HG03103 (cell line): ENCODE results near the gene SOX9.
"Not testable (repeated sequence)": the region's sequence is repeated elsewhere in the genome, so short reads cannot be mapped to it uniquely, and the experiment has no call there.

Experiments
- ATAC-seq: cut with Tn5 transposase; IDR thresholded peaks from one replicate; pipeline ENCODE4 v1.9.1; 2021; ENCODE audit warnings: low read depth; ENCODE audit not compliant: unreplicated experiment

Gene SOX9

GRCh38 chr17:72125226-72125651 lies 4.4 kb downstream of the SOX9 start:
- no peak for ATAC-seq

- no peak for ATAC-seq
Measured at GRCh38 chr17:72125742-72126141, 4.9 kb downstream of the SOX9 start.

DNA sequence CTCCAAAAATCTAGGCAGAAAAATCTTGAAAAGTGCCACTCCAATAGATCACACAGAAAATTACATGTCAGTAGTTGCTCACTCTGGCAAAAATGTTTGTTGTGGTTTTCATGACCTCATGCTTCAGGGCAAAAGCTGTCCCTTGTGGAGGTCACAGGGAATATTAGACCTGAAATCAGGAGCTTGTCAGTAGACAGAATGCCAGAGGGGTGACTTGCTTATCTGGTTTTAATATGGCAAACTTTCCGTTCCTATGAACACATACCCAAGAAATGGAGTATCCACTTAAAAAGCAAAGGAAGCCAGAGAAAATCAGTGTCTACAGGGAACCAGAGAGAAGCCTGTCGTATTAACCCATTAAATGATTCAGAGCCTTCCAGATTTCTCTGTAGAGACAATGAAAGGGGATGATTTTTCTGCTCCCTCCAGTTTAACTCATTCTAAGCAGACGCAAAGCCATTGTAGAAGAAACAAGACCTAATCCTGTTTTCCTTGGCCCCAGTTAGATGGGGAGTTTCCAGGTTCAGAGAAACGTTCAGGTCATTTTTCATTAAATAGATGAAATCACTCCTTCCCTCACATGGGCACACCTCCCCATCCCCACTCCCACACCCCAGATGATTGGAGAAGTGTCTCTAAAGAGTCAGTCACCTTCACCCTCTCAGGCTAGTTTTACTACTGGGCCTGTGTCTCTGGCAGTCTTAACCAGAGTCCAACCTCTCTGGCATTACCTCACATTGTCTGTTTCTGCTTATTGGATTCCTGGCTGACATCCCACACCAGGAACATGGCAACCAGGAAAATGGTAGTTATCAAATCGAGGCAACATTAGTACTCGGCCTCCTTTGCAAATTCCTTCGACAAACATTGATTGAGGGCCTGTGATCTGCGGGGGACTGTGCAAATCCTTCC lies 6.0 kb downstream of the SOX9 start:
- ATAC-seq, result no peak

- ATAC-seq, result no peak
Measured at GRCh38 chr17:72128039-72128438, 7.2 kb downstream of the SOX9 start.

DNA sequence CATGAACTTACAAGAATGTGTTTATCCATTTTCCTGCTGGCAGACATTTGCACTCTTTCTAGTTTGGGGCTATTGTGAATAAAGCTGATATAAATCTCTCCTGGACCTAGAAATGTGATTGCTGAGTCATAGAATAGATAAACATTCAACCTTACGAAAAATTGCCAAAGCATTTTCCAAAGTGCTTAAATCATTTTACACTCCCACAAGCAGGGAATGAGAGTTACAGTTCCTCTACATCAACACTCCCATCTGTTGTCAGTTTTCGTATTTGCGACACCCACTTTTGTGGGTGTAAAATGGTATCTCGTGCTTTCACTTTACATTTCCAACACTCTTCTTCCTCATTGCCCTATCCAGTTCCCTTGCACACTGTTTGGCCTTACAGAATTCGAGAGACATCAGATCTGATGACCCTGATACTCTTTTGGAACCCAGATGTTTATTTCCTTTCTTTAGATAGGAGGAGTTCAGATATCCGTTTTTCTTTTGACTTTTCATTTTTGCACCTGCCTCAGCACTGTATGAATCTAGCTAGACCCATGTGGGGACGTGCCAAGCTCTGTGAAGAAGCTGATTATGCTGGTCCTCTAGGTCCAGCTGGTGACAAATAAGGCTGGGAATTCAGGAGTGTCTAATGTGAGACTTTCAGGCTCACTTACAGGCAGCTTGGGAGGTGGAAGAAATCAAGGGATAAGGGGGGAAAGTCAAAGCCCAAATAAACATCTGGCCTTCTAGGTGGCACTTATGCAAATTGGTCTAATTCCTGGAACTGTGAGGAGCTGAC lies 14.0 kb downstream of the SOX9 start:
- no peak for ATAC-seq

- no peak for ATAC-seq
Measured at GRCh38 chr17:72135546-72136325, 14.9 kb downstream of the SOX9 start.

DNA sequence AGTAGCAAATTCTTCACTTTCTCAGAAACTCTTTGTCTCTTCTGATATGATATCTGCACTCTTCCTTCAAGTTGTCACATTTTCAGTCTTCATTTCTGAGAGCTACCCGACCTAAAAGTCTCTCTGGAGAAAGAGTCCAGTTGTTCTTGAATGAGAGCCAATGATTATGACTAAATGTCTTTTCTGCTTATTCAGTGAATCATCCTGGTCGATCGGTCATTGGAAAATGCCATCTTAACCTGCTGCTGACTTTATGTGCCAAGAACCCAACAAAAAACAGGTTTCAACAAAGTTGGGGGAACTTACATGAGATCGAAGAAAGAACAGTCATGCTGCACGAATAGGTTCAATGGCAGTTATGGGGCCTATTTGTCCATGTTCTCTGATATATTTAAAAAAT lies 15.9 kb downstream of the SOX9 start:
- no peak for ATAC-seq

DNA sequence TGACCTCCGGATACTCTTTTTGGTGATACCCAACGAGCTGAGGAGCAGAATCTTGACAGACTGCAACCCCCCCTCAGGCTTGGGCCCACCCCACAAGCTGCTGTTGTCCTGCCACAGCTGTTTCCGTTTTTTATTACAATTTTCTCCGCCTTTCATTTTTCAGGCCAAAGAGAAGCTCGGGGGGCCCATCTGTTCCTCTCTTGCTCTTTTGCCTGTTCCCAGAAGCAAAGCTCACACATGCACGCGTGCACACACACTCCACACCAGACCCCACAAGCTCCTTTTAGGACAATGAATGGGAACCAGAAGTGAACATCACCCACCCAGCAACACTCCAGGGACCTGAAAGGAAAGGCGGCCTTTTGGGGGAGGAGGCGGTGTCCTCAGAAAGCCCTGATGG lies 16.3 kb downstream of the SOX9 start:
- ATAC-seq, result no peak

- ATAC-seq, result no peak
Measured at GRCh38 chr17:72139212-72139611, 18.4 kb downstream of the SOX9 start.

- no peak for ATAC-seq
Measured at GRCh38 chr17:72141336-72141735, 20.5 kb downstream of the SOX9 start.

- not testable (repeated sequence) for ATAC-seq
Measured at GRCh38 chr17:72142097-72142496, 21.3 kb downstream of the SOX9 start.

GRCh38 chr17:72142614-72143013 lies 21.8 kb downstream of the SOX9 start:
- ATAC-seq, result no peak

GRCh38 chr17:72143245-72143644 lies 22.4 kb downstream of the SOX9 start:
- no peak for ATAC-seq

DNA sequence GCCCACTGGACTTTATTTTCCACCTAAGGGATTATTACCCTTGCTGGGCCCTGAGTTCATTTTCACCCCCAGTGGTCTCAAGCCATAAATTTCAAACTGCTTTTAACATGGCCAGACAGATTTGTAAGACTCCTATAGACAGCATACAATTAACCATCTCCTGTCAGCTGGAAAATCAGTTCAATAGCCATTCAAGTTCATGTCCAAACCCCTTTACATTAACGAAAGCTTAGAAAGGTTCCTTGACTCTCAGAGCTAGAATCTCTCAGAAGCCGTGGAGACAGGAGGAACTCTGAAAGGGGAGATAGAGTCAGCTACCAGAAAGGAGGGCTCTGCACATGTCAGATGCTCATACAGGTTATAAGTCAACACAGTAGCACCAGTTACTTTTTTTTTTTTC lies 23.3 kb downstream of the SOX9 start:
- ATAC-seq, result no peak

DNA sequence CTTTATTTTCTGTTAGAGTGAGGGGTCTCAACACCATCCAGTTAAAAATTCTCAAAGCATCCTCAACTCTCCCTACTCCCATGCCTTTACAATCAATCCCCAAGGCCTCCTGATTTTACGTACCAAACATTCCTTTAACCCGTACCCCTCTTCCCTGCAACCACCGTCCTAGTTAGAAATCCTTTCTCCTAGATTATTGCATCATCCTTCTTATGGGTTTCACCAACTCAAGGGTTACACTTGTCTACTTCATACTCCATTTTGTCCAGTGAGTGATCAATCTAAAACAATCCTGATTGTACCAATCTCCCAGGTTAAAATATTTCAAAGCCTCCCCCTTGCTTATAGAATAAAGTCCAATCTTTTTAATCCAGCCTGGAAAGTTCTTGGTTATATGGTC lies 24.7 kb downstream of the SOX9 start:
- no peak for ATAC-seq

- no peak for ATAC-seq
Measured at GRCh38 chr17:72145962-72146361, 25.1 kb downstream of the SOX9 start.

- ATAC-seq, result no peak
Measured at GRCh38 chr17:72146371-72146770, 25.6 kb downstream of the SOX9 start.

- no peak for ATAC-seq
Measured at GRCh38 chr17:72150632-72151460, 30.0 kb downstream of the SOX9 start.

DNA sequence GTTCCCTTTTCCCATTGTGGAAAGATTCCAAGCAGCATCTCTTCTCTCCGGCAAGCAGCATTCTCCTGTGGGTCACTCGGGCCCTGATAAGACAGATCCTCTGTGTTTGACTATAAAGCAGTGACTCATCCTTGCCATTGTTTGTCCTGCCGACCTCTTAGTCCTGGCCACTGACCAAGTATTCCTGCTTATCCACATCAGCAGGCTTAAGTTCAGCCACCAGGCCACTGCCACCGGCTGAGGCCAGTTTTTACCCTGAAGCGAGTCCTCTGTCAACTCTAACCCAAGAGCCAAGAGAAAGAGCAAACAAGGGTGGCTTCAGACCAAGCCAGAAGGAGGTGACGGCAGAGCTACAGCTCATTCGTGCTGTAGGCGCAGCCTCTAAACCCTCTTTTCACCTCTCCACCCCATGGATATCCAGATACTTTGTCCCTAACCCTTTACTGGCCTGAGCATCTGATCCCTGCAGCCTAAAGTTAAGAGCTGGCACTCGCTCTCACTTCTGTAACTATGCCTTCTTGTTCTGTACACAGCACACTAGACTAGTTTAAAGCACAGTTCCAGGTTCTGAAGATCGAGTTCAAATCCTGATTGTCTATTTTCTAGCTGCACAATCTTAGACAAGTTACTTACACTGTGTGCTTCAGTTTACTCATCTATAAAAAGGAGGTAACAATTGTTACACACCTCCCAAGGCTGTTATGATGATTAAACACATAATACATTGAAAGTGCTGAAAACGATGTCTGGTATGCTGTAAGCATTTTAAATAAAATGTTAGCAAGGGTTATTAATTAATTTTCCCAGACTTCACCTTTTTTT lies 31.0 kb downstream of the SOX9 start:
- no peak for ATAC-seq
